Neural cell (in vitro differentiated cells): ENCODE data around the gene TNF. TPM values are rescaled to one million over a fixed set of nuclear protein-coding genes. Genes with fewer than 3 reads are reported as not detected.

Experiments used
- H2AFZ ChIP-seq: fragments of 200-600, 300-800 bp; sonication (generic), shearing (Covaris generic); 2 replicates; pipeline ENCODE4 v1.6.0; 2014; ENCODE audit warnings: low read depth, mild to moderate bottlenecking, antibody characterized with exemption, low read length, moderate library complexity
- H3F3A ChIP-seq: fragments of 200-600 bp; shearing (Covaris generic); 2 replicates; pipeline ENCODE4 v1.6.1; 2016; ENCODE audit warnings: mild to moderate bottlenecking, moderate library complexity, mixed read lengths, antibody characterized with exemption, low read length; ENCODE audit not compliant: insufficient read depth, poor library complexity, severe bottlenecking
- H3K27ac ChIP-seq: fragments of 200-600, 300-800 bp; sonication (generic), shearing (Covaris generic); 2 replicates; pipeline ENCODE4 v1.5.1; 2014; ENCODE audit warnings: mild to moderate bottlenecking, low read length, moderate library complexity
- H3K27me3 ChIP-seq: fragments of 300-800, 200-600 bp; sonication (generic), shearing (Covaris generic); 2 replicates; pipeline ENCODE4 v1.6.0; 2014; ENCODE audit warnings: mild to moderate bottlenecking, low read depth, low read length, moderate library complexity; ENCODE audit not compliant: insufficient read depth
- H3K36me3 ChIP-seq: fragments of 300-800, 200-600 bp; sonication (generic), shearing (Covaris generic); 2 replicates; pipeline ENCODE4 v1.5.1; 2014; ENCODE audit warnings: mild to moderate bottlenecking, antibody characterized with exemption, low read length, moderate library complexity; ENCODE audit not compliant: insufficient read depth
- H3K4me2 ChIP-seq: fragments of 300-800, 200-600 bp; sonication (generic), shearing (Covaris generic); 2 replicates; pipeline ENCODE4 v1.6.0; 2014; ENCODE audit warnings: mild to moderate bottlenecking, low read length
- H3K4me3 ChIP-seq: fragments of 300-800, 200-600 bp; sonication (generic), shearing (Covaris generic); 2 replicates; pipeline ENCODE4 v1.5.1; 2014; ENCODE audit warnings: mild to moderate bottlenecking, low read length, moderate library complexity
- H3K79me2 ChIP-seq: fragments of 200-600 bp; shearing (Covaris generic); replicated peaks from 2 replicates; pipeline ENCODE4 v1.6.0; 2014; ENCODE audit warnings: mild to moderate bottlenecking, low read length, moderate library complexity; ENCODE audit not compliant: insufficient read depth
- H3K9ac ChIP-seq: fragments of 300-800, 200-600 bp; sonication (generic), shearing (Covaris generic); 2 replicates; pipeline ENCODE4 v1.6.1; 2016; ENCODE audit warnings: mild to moderate bottlenecking, low read length, mixed read lengths
- H3K9me2 ChIP-seq: fragments of 200-600 bp; shearing (Covaris generic); 2 replicates; pipeline ENCODE4 v1.6.1; 2016; ENCODE audit warnings: mild to moderate bottlenecking, low read length, mixed read lengths; ENCODE audit not compliant: insufficient read depth
- H3K9me3 ChIP-seq: fragments of 200-600, 300-800 bp; sonication (generic), shearing (Covaris generic); 2 replicates; pipeline ENCODE4 v1.6.1; 2016; ENCODE audit warnings: mild to moderate bottlenecking, mixed run types, low read length, moderate library complexity, mixed read lengths
- H4K20me1 ChIP-seq: fragments of 200-600 bp; shearing (Covaris generic); 2 replicates; pipeline ENCODE4 v1.6.1; 2016; ENCODE audit warnings: mild to moderate bottlenecking, mixed run types; ENCODE audit not compliant: insufficient read depth
- CTCF ChIP-seq: fragments of 450-650 bp; IDR thresholded peaks from 2 replicates; pipeline ENCODE4 v1.5.1; 2014; ENCODE audit warnings: antibody characterized with exemption, mild to moderate bottlenecking, moderate library complexity; ENCODE audit not compliant: poor library complexity, severe bottlenecking
- EP300 ChIP-seq: fragments of 450-650 bp; conservative IDR thresholded peaks from 2 replicates; pipeline ENCODE4 v1.6.1; 2014; ENCODE audit warnings: antibody characterized with exemption, mild to moderate bottlenecking, moderate library complexity; ENCODE audit not compliant: poor library complexity, severe bottlenecking
- EZH2 ChIP-seq: fragments of 200-600, 300-800 bp; shearing (Covaris generic), sonication (generic); IDR thresholded peaks from 2 replicates; pipeline ENCODE4 v1.6.1; 2014; ENCODE audit warnings: antibody characterized with exemption, low read length, borderline replicate concordance, mild to moderate bottlenecking; ENCODE audit not compliant: insufficient read depth, poor library complexity, severe bottlenecking
- MXI1 ChIP-seq: fragments of 450-650 bp; conservative IDR thresholded peaks from 2 replicates; pipeline ENCODE4 v1.6.1; 2014; ENCODE audit warnings: antibody characterized with exemption, mild to moderate bottlenecking; ENCODE audit not compliant: poor library complexity, severe bottlenecking
- POLR2AphosphoS5 ChIP-seq: IDR thresholded peaks from 2 replicates; pipeline ENCODE4 v1.6.1; 2012
- RAD21 ChIP-seq: fragments of 450-650 bp; conservative IDR thresholded peaks from 2 replicates; pipeline ENCODE4 v1.6.1; 2014; ENCODE audit warnings: antibody characterized with exemption, mild to moderate bottlenecking, moderate library complexity
- SMC3 ChIP-seq: fragments of 450-650 bp; conservative IDR thresholded peaks from 2 replicates; pipeline ENCODE4 v1.6.1; 2014; ENCODE audit warnings: antibody characterized with exemption, mild to moderate bottlenecking, moderate library complexity; ENCODE audit not compliant: poor library complexity
- TAF1 ChIP-seq: IDR thresholded peaks from 2 replicates; pipeline ENCODE4 v1.6.1; 2012; ENCODE audit warnings: low read depth
- polyA plus RNA-seq: library from polyadenylated mRNA; depleted of rRNA; stranded (reverse); fragments of >200 nt; gene quantifications from 2 replicates; pipeline ENCODE4 v1.2.3, GENCODE V29; 2014
- TF ChIP-seq, protein P1 (sequence below): IDR thresholded peaks from 2 replicates; pipeline ENCODE4 v1.6.1; 2012; ENCODE audit warnings: borderline replicate concordance

Gene TNF
- polyA plus RNA-seq, 1 donor from 2014 or later = not detected

GRCh38 chr6:31540640-31541039 is 34.7 kb upstream of the TNF start:
- peak overlapping the region; percentile 86 for H3K4me3 ChIP-seq
- TF ChIP-seq POLR2AphosphoS5 (no peak), RAD21 (no peak), TAF1 (no peak), EP300 (no peak), SMC3 (no peak), EZH2 (no peak), MXI1 (no peak), CTCF (no peak)
- TF ChIP-seq, protein P1, sequence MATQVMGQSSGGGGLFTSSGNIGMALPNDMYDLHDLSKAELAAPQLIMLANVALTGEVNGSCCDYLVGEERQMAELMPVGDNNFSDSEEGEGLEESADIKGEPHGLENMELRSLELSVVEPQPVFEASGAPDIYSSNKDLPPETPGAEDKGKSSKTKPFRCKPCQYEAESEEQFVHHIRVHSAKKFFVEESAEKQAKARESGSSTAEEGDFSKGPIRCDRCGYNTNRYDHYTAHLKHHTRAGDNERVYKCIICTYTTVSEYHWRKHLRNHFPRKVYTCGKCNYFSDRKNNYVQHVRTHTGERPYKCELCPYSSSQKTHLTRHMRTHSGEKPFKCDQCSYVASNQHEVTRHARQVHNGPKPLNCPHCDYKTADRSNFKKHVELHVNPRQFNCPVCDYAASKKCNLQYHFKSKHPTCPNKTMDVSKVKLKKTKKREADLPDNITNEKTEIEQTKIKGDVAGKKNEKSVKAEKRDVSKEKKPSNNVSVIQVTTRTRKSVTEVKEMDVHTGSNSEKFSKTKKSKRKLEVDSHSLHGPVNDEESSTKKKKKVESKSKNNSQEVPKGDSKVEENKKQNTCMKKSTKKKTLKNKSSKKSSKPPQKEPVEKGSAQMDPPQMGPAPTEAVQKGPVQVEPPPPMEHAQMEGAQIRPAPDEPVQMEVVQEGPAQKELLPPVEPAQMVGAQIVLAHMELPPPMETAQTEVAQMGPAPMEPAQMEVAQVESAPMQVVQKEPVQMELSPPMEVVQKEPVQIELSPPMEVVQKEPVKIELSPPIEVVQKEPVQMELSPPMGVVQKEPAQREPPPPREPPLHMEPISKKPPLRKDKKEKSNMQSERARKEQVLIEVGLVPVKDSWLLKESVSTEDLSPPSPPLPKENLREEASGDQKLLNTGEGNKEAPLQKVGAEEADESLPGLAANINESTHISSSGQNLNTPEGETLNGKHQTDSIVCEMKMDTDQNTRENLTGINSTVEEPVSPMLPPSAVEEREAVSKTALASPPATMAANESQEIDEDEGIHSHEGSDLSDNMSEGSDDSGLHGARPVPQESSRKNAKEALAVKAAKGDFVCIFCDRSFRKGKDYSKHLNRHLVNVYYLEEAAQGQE = no peak
- no peaks in the 10 kb centered on the region for H3F3A ChIP-seq
- peak overlapping the region; percentile 98 for H3K9ac ChIP-seq
- peak overlapping the region; percentile 96 for H3K27ac ChIP-seq
- peaks cover 82% of the 10 kb centered on the region for H3K79me2 ChIP-seq
- peaks cover 37% of the 10 kb centered on the region for H4K20me1 ChIP-seq
- H3K4me2 ChIP-seq = peak overlapping the region; percentile 100
- H2AFZ ChIP-seq = no peak overlapping the region
- no peaks in the 10 kb centered on the region for H3K9me2 ChIP-seq
- H3K9me3 ChIP-seq = no peaks in the 10 kb centered on the region
- H3K27me3 ChIP-seq = no peaks in the 10 kb centered on the region
- H3K36me3 ChIP-seq = no peaks in the 10 kb centered on the region

DNA sequence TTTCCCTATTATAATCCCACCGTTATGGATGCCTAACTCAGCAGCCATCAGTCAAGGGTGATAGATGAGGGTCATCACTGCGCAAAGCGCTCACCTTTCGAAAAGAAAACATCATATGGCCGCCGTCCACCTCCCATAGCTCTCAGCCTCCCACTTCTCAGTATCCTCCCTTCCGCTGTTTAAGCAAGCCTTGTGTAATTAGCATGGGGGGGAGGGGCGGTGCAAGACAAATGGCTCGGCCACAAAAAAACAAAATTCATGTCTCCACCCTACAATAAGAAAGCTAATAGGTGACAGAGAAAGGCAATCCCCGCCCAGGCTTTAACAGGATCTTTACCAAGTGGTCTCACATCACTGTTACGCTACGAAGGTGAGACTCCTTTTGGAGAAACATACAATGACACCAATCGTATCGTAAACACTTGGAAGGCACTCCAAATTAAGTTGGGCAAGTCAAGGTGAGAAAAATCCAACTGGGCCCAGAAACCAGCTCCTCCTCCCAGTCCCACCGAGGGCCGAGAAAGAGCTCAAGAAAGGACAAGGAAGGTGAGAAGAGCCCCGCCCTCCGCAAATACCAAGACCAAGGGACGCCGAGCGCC is 34.2 kb upstream of the TNF start:
- H4K20me1 ChIP-seq = peaks cover 33% of the 10 kb centered on the region
- peak overlapping the region; percentile 98 for H3K9ac ChIP-seq
- no peak for TF ChIP-seq CTCF
- no peak for TF ChIP-seq RAD21
- TF ChIP-seq TAF1 = no peak
- no peak for TF ChIP-seq EZH2
- TF ChIP-seq POLR2AphosphoS5 = peak; percentile 33
- TF ChIP-seq MXI1 = no peak
- TF ChIP-seq, protein P1 = no peak
- no peak for TF ChIP-seq SMC3
- H3K9me2 ChIP-seq = no peaks in the 10 kb centered on the region
- no peaks in the 10 kb centered on the region for H3K27me3 ChIP-seq
- H3K4me2 ChIP-seq = peak overlapping the region; percentile 100
- no peaks in the 10 kb centered on the region for H3K9me3 ChIP-seq
- peak overlapping the region; percentile 42 for H2AFZ ChIP-seq
- H3K27ac ChIP-seq = peak overlapping the region; percentile 96
- H3F3A ChIP-seq = no peaks in the 10 kb centered on the region
- H3K36me3 ChIP-seq = no peaks in the 10 kb centered on the region
- H3K79me2 ChIP-seq = peaks cover 85% of the 10 kb centered on the region
- peak overlapping the region; percentile 86 for H3K4me3 ChIP-seq
